H7 (cell line): Measurements from ENCODE around the gene AHCYL2. TPM values are rescaled to one million over a fixed set of nuclear protein-coding genes. Genes with fewer than 3 reads are reported as not detected.
"Not testable (repeated sequence)": the region's sequence is repeated elsewhere in the genome, so short reads cannot be mapped to it uniquely, and the experiment has no call there.

Experiments
- DNase-seq: peaks from one replicate; pipeline ENCODE4 v3.0.0; 2012
- H3K27me3 ChIP-seq: 2 replicates; pipeline ENCODE4 v1.6.0; 2011; ENCODE audit warnings: mild to moderate bottlenecking, low read length; ENCODE audit not compliant: control insufficient read depth, insufficient read depth
- H3K36me3 ChIP-seq: replicated peaks from 2 replicates; pipeline ENCODE4 v1.5.1; 2011; ENCODE audit warnings: low read length; ENCODE audit not compliant: control insufficient read depth, insufficient read depth
- H3K4me3 ChIP-seq: 2 replicates; pipeline ENCODE4 v1.5.1; 2011; ENCODE audit warnings: low read depth, mild to moderate bottlenecking, control low read depth, low read length, moderate library complexity; ENCODE audit not compliant: insufficient read depth
- total RNA-seq: library from RNA; depleted of rRNA; stranded (reverse); fragments of >200 nt; shearing (Covaris generic); gene quantifications from 2 replicates; pipeline ENCODE4 v1.2.3, GENCODE V29; 2014

Gene AHCYL2
- total RNA-seq, 1 experiment from 2014 or later = 14.2 TPM

GRCh38 chr7:129252128-129252527, 27.3 kb downstream of the AHCYL2 start:
- no peak overlapping the region for H3K4me3 ChIP-seq
- H3K27me3 ChIP-seq = no peaks in the 10 kb centered on the region
- no peaks in the 10 kb centered on the region for H3K36me3 ChIP-seq
- no peak for DNase-seq

GRCh38 chr7:129252603-129253002, 27.8 kb downstream of the AHCYL2 start:
- DNase-seq, H3K27me3 ChIP-seq, H3K4me3 ChIP-seq, H3K36me3 ChIP-seq: not testable (repeated sequence)

GRCh38 chr7:129255800-129256199, 31.0 kb downstream of the AHCYL2 start:
- no peaks in the 10 kb centered on the region for H3K36me3 ChIP-seq
- no peak overlapping the region for H3K4me3 ChIP-seq
- DNase-seq = no peak
- H3K27me3 ChIP-seq = no peaks in the 10 kb centered on the region; the same call in 1 of the 2 replicates

GRCh38 chr7:129256221-129256620, 31.4 kb downstream of the AHCYL2 start:
- DNase-seq = no peak
- Histone ChIP-seq H3K27me3 (no peaks in the 10 kb centered on the region; the same call in 1 of the 2 replicates), H3K4me3 (no peak overlapping the region), H3K36me3 (no peaks in the 10 kb centered on the region)

GRCh38 chr7:129257168-129257567, 32.3 kb downstream of the AHCYL2 start:
- DNase-seq = no peak
- Histone ChIP-seq H3K27me3 (no peaks in the 10 kb centered on the region; the same call in 1 of the 2 replicates), H3K4me3 (no peak overlapping the region), H3K36me3 (no peaks in the 10 kb centered on the region)

- Histone ChIP-seq H3K4me3 (no peak overlapping the region), H3K36me3 (no peaks in the 10 kb centered on the region), H3K27me3 (no peaks in the 10 kb centered on the region; the same call in 1 of the 2 replicates)
- DNase-seq = peak; percentile 82
Measured at GRCh38 chr7:129258649-129259389, 34.0 kb downstream of the AHCYL2 start.

GRCh38 chr7:129262324-129262723, 37.5 kb downstream of the AHCYL2 start:
- H3K4me3 ChIP-seq = no peak overlapping the region
- no peaks in the 10 kb centered on the region for H3K36me3 ChIP-seq
- no peak for DNase-seq
- H3K27me3 ChIP-seq = no peaks in the 10 kb centered on the region; the same call in 1 of the 2 replicates

GRCh38 chr7:129263168-129263567, 38.3 kb downstream of the AHCYL2 start:
- Histone ChIP-seq H3K27me3 (no peaks in the 10 kb centered on the region), H3K36me3 (no peaks in the 10 kb centered on the region), H3K4me3 (no peak overlapping the region)
- DNase-seq = no peak

- H3K4me3 ChIP-seq = no peak overlapping the region
- no peak for DNase-seq
Measured at GRCh38 chr7:129264534-129264933, 39.7 kb downstream of the AHCYL2 start.

GRCh38 chr7:129265328-129265727, 40.5 kb downstream of the AHCYL2 start:
- no peak for DNase-seq
- Histone ChIP-seq H3K27me3 (no peaks in the 10 kb centered on the region), H3K4me3 (no peak overlapping the region), H3K36me3 (no peaks in the 10 kb centered on the region)

More at GRCh38 chr7:129264534-129264933, 39.7 kb downstream of the AHCYL2 start:
- no peaks in the 10 kb centered on the region for H3K36me3 ChIP-seq
- no peaks in the 10 kb centered on the region for H3K27me3 ChIP-seq

- H3K27me3 ChIP-seq = no peaks in the 10 kb centered on the region
- no peaks in the 10 kb centered on the region for H3K36me3 ChIP-seq
- DNase-seq = no peak
- no peak overlapping the region for H3K4me3 ChIP-seq
Measured at GRCh38 chr7:129266181-129266580, 41.4 kb downstream of the AHCYL2 start.

GRCh38 chr7:129270077-129270476, 45.2 kb downstream of the AHCYL2 start:
- Histone ChIP-seq H3K4me3 (no peak overlapping the region), H3K36me3 (no peaks in the 10 kb centered on the region), H3K27me3 (no peaks in the 10 kb centered on the region)
- no peak for DNase-seq

- H3K4me3 ChIP-seq = no peak overlapping the region
- no peaks in the 10 kb centered on the region for H3K27me3 ChIP-seq
- peak; percentile 36 for DNase-seq
- no peaks in the 10 kb centered on the region for H3K36me3 ChIP-seq
Measured at GRCh38 chr7:129271500-129272355, 46.9 kb downstream of the AHCYL2 start.

- H3K4me3 ChIP-seq = no peak overlapping the region
- DNase-seq = no peak
- no peaks in the 10 kb centered on the region for H3K27me3 ChIP-seq
- no peaks in the 10 kb centered on the region for H3K36me3 ChIP-seq
Measured at GRCh38 chr7:129273936-129274335, 49.1 kb downstream of the AHCYL2 start.

GRCh38 chr7:129277629-129278028, 52.8 kb downstream of the AHCYL2 start:
- DNase-seq = no peak
- no peaks in the 10 kb centered on the region for H3K27me3 ChIP-seq
- H3K4me3 ChIP-seq = no peak overlapping the region
- H3K36me3 ChIP-seq = no peaks in the 10 kb centered on the region
